HG03460 (cell line): ENCODE data around the gene FOXE1.

ENCODE experiments used
- ATAC-seq: cut with Tn5 transposase; IDR thresholded peaks from one replicate; pipeline ENCODE4 v1.9.1; 2021; ENCODE audit not compliant: unreplicated experiment

Gene FOXE1

GRCh38 chr9:97848215-97848479, 4.9 kb upstream of the FOXE1 start:
- no peak for ATAC-seq

DNA sequence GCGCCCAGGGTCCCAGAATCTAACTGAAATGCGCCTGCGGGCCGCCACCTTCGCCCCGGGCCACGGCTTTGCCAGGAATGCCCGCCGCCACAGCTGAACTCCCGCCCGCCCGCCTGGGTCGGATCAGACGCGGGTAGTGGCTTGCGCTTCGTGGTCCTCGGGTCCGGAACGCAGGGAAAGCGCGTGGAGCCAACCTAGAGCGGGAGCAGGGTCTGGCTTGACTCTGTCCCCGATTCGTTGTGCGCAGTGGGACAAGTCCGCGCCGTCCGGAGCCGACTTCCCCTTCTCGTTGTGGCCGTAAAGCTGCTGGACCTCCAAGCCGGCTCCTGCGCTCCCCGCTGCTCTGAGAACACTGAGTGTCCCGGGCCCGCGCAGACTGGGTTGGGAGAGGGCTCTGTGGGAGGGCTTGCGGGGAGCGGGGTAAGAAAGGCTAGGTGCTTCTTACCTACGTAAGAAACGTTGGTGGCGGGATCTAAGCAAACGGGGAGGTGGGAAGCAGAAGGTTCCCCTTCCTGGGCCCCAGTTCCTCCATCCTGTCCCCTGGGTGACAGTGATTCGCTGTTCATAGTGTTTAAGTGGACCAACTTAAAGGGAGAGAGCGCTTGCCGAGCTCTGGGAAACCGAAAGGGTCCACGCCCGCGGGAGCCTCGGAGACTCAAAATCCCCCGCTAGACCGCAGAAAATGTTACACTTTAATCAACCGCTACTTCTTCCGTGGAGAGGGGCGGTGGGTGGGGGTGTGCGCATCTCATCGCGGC, 4.4 kb upstream of the FOXE1 start:
- no peak for ATAC-seq

GRCh38 chr9:97849980-97850379, 3.0 kb upstream of the FOXE1 start:
- ATAC-seq, result no peak

- no peak for ATAC-seq
These were observed 2.1 kb upstream of the FOXE1 start for GRCh38 chr9:97850746-97851445.

GRCh38 chr9:97851446-97851883, 1.6 kb upstream of the FOXE1 start:
- no peak for ATAC-seq

DNA sequence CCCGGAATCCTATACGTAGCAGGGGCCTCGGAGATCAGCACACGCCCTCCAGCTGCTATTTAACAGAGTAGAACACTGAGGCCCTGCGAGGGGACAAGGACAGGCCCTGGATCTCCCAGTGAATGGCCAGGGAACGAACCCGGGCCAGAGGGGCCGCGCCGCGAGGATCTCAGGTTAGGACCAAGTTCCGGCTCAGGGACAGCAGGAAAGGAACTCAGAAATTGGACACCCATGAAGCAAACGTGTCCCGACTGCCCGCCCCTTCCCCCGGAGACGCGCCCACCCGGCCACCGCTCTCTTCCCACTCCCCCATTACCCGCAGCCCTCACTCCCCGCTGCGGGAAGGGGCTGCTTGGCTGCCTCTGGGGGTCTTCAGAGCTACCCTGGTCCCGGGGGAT, 1.0 kb upstream of the FOXE1 start:
- no peak for ATAC-seq

GRCh38 chr9:97852399-97853055, 499 bp upstream of the FOXE1 start:
- ATAC-seq, result no peak

DNA sequence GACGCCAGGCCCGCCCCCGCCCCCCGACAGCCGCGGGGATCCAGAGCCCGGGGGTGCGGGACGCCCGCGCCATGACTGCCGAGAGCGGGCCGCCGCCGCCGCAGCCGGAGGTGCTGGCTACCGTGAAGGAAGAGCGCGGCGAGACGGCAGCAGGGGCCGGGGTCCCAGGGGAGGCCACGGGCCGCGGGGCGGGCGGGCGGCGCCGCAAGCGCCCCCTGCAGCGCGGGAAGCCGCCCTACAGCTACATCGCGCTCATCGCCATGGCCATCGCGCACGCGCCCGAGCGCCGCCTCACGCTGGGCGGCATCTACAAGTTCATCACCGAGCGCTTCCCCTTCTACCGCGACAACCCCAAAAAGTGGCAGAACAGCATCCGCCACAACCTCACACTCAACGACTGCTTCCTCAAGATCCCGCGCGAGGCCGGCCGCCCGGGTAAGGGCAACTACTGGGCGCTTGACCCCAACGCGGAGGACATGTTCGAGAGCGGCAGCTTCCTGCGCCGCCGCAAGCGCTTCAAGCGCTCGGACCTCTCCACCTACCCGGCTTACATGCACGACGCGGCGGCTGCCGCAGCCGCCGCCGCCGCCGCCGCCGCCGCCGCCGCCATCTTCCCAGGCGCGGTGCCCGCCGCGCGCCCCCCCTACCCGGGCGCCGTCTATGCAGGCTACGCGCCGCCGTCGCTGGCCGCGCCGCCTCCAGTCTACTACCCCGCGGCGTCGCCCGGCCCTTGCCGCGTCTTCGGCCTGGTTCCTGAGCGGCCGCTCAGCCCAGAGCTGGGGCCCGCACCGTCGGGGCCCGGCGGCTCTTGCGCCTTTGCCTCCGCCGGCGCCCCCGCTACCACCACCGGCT, 1.0 kb downstream of the FOXE1 start:
- no peak for ATAC-seq

DNA sequence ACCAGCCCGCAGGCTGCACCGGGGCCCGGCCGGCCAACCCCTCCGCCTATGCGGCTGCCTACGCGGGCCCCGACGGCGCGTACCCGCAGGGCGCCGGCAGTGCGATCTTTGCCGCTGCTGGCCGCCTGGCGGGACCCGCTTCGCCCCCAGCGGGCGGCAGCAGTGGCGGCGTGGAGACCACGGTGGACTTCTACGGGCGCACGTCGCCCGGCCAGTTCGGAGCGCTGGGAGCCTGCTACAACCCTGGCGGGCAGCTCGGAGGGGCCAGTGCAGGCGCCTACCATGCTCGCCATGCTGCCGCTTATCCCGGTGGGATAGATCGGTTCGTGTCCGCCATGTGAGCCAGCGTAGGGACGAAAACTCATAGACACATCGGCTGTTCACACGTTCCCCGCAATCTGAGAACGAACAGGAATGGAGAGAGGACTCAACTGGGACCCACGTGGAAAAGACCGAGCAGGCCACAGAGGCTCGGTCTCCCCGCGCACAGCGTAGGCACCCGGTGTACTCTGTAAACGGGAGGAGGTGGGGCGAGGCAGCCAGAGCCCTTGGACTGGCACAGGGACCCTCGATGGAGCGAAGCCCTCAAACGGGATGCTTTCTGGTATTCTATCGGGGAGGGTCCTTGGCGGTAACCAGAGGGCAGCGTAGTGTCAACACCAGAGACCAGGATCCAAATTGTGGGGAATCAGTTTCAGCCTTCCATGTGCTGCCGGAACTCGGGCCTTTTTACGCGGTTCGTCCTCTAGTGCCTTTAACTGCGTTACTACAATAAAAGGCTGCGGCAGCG, 1.9 kb downstream of the FOXE1 start:
- ATAC-seq, result no peak

DNA sequence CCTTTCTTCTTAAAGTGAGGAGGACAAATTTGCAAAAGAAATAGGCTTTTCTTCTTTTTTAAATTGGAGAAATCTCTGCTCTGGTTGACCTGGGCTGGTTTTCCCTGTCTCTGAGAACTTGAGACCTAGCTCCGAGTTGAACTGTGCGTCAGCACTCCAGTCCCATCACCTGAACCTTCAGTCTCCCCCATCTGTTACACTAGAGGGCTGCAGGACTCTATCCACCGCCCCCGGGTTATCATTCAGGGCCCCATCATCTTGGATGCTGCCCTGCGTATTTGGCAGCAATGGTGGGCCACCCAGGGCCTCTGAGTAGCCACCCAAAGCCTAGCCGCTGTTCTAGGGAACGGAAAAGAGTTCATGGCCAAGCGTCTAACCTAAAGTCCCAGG, 2.5 kb downstream of the FOXE1 start:
- no peak for ATAC-seq

DNA sequence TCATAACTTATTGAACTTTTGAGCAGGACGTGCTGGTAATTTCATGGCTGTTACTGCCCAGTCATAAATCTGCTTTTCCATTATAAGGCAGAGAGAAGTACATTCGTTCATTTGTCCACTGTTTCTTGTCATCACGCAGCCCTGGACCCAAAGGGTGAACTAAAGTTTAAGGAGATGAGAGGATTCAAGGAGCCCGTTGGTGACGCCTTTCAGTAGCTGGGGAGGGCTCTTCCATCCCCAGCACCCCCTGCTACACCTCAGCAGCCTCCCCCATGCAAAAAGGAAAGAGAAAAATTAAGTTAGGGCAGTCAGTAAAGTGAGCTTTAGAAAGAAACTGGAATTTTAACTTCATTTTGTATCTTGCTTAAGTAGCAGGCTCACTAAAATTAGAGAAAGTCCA, 2.9 kb downstream of the FOXE1 start:
- ATAC-seq, result no peak

DNA sequence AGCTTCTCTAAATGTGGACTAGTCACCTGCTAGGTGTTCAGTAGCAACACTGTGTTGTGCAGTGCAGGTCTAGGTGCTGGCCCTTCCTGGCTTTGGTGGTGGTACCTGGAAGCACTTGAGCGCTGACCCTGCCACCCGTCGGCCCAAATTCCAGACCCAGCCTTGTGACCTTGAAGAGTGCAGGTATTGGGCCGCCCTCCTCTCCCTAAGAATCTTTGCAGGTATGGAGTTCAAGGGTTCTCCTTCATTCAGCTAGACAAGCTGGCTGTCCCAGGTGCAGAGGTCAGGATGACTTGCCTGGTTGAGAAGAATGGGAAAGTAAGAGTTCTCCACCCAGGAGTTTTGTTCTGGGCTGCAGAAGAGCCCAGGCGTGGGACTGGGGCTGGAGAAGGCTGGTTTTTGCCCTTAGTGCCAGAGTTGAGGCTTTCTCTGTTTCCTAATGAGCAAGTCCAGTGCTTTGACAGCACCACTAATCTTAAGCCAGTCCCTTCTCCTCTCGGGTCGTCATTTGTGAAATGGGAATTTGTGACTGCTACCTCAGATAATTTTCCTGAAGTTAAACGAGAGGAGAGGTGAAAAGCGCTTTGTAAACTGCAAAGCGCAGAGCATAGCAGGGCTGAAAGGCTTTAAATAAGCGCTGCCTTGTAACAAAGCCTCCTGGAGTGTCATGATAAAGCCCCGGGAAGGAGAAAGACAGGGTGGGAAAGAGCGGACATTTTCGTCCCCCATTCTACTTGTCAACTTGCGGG, 4.0 kb downstream of the FOXE1 start:
- no peak for ATAC-seq

DNA sequence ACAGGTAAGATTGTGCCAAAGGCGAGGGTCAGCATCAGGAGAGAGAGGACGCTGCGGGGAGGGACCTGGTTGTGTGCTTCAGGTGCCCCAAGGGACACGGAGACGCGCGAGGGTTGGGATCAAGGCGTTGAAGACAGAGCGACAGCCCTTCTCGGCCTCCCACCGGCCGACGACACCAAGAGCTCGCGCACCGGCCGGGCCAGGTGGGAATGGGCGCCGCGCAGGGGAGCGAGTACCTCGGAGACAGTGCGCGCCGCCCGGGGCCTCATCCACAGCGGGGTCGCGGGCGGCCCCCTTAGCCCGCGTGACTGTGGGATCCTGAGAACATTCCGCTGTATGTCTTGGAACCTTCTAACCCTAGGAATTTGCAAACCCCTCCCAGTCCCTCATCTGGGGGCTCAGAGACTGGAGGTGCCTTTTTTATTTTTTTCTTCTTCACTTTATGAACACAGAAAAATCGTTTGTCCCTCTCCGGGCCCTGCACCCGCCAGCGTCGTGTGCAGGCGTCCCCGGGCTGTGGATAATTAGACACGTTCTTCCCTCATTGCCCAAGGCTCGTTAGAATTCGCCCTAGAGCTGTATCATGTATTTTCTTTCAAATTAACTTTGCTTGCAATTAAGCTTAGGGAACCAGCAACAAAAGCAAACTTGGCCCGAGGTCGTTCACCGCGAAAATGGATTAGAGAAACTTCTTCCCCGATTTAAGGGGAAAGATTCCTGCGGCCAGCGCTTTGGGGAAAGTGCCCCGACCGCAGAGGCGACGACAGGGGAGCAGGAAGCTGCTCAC, 4.8 kb downstream of the FOXE1 start:
- no peak for ATAC-seq

GRCh38 chr9:97858393-97858713, 5.3 kb downstream of the FOXE1 start:
- ATAC-seq, result no peak

DNA sequence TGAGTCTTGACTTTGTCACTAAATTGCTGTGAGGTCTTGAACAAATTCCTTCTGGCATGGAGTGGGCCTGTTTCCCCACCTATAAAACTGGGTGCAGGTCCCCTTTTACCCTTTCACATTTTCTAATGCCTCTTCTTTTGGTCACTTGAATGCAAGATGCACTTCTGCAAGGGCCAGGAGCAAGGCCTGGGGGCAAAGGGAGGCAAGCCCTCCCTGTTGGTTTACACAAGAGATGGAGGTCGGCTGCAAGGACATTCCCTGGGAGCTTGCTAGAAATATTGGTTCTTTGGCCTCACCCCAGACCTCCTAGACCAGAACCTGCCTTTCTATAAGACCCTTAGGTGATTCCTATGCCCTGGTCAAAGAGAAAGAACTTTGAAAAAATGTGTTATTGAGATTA, 5.8 kb downstream of the FOXE1 start:
- ATAC-seq, result no peak

DNA sequence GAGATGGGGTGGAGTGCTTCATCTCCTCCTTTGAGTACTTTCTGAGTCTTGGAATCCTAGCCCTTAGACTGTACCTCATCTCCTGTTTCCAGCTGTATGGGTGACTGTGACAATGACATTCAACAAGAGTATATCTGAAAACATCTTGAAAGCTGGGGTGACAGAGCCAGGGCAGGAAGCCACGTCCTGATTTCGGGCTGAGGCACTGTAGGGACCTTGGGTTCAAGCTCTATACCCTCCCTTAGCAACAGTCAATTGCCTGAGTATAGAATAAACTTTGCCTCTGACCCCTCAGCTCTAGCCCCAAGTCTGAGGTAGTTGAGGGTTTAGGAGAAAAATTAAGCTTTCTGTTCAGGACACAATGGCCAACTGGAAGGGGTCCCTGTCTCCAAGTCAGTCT, 6.3 kb downstream of the FOXE1 start:
- ATAC-seq, result no peak

DNA sequence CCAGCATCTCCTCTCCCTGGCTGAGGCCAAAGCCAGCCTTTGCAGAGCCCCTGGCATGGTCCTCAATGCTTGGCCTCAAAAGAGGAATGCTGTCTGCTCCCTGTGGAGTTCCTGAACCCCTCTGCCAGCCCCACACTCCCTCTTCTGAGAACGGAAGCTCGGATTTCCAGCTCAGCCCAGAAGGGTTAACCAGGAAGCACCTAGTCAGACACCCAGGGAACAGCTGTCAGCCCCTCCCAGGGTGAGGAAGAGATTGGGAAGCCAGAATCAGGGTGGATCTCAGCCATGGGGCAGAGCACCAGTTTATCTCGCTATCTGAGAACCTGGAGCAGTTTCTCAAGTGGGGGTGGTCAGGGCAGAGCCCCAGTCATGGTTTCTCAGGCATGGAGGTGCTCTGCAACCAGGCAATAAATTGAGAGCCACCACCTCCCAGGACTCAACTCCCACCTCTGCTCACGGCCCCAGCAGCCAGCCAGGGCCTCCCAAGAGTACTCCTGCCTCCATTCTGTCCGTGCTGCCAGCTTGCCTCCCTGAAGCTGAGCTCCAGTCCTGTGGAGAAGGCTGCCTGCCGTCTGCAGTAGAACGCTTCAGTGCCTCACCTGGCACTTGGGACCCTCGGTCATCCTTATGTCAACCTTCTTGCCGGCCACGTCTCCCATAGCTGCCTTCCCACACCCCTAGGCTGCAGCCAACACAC, 7.6 kb downstream of the FOXE1 start:
- no peak for ATAC-seq

GRCh38 chr9:97861148-97861475, 8.1 kb downstream of the FOXE1 start:
- no peak for ATAC-seq

GRCh38 chr9:97863314-97863713, 10.3 kb downstream of the FOXE1 start:
- no peak for ATAC-seq
